Measurements from ENCODE around the gene LALBA. TPM values are rescaled to one million over a fixed set of nuclear protein-coding genes. Genes with fewer than 3 reads are reported as not detected.
A peak's percentile ranks its signal among the peaks of the same experiment; 100 is the strongest.

LALBA gene
- total RNA-seq (2014; rRNA removed; shearing (Covaris generic)): not detected in 2 replicates

GRCh38 chr12:48569946-48570345 lies at the start of gene LALBA:
Gene LALBA, minus strand, starts transcription at chr12:48570046. Its CDS starts 26 bp downstream, at chr12:48570020.
- Histone ChIP-seq H3K36me3 (replicated peaks; ENCODE audit: control insufficient read depth, insufficient read depth, low read length) (no peaks in the 10 kb centered on the region), H3K4me3 (ENCODE audit: insufficient read depth, low read depth, low read length) (no peak within 1 kb of the TSS), H3K27me3 (ENCODE audit: control insufficient read depth, insufficient read depth, low read length) (no peaks in the 10 kb centered on the region)
- DNase-seq: no peak

DNA sequence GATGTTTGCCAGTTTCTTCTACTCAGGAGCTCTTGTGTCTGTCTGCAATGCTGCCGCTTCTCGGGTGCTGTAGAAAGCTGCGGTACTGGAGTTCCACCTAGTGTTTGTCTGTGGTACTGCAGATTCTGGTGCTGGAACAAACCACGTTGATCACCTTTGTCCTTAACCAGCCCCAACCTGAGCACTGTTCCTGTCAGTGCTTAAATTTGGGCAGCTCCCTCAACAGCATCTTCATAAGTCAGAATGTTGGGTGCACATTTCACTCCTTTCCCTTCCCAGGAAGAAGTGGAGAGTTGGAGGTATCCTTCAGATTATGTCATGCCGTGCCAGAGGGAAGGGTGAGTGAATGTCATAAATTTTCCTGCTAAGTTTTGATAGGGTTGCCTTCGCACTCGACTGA lies 48.7 kb upstream of the LALBA start:
- peak; percentile 66 for DNase-seq
- H3K27me3 ChIP-seq (ENCODE audit: control insufficient read depth, insufficient read depth, low read length): no peaks in the 10 kb centered on the region
- no peak overlapping the region for H3K4me3 ChIP-seq (ENCODE audit: insufficient read depth, low read depth, low read length)
- H3K36me3 ChIP-seq (replicated peaks; ENCODE audit: control insufficient read depth, insufficient read depth, low read length): no peaks in the 10 kb centered on the region

- DNase-seq: no peak
- H3K36me3 ChIP-seq (replicated peaks; ENCODE audit: control insufficient read depth, insufficient read depth, low read length): no peaks in the 10 kb centered on the region
- no peak overlapping the region for H3K4me3 ChIP-seq (ENCODE audit: insufficient read depth, low read depth, low read length)
- no peaks in the 10 kb centered on the region for H3K27me3 ChIP-seq (ENCODE audit: control insufficient read depth, insufficient read depth, low read length)
Observed at GRCh38 chr12:48615681-48616080, 45.8 kb upstream of the LALBA start.

DNA sequence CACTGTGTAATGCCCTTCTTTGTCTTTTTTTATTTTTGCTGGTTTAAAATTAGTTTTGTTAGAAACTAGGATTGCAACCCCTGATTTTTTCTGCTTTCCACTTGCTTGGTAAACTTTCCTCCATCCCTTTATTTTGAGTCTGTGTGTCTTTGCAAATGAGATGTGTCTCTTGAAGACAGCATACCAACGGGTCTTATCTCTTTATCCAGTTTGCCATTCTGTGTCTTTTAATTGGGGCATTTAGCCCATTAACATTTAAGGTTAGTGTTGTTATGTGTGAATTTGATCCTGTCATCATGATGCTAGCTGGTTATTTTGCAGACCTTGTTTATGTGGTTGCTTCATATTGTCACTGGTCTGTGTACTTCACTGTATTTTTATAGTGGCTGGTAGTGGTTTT lies 43.5 kb upstream of the LALBA start:
- H3K36me3 ChIP-seq (replicated peaks; ENCODE audit: control insufficient read depth, insufficient read depth, low read length): no peaks in the 10 kb centered on the region
- H3K4me3 ChIP-seq (ENCODE audit: insufficient read depth, low read depth, low read length): no peak overlapping the region
- no peaks in the 10 kb centered on the region for H3K27me3 ChIP-seq (ENCODE audit: control insufficient read depth, insufficient read depth, low read length)
- no peak for DNase-seq

- Histone ChIP-seq H3K36me3 (replicated peaks; ENCODE audit: control insufficient read depth, insufficient read depth, low read length) (no peaks in the 10 kb centered on the region), H3K27me3 (ENCODE audit: control insufficient read depth, insufficient read depth, low read length) (no peaks in the 10 kb centered on the region), H3K4me3 (ENCODE audit: insufficient read depth, low read depth, low read length) (no peak overlapping the region)
- no peak for DNase-seq
Observed at GRCh38 chr12:48602192-48602989, 32.5 kb upstream of the LALBA start.

DNA sequence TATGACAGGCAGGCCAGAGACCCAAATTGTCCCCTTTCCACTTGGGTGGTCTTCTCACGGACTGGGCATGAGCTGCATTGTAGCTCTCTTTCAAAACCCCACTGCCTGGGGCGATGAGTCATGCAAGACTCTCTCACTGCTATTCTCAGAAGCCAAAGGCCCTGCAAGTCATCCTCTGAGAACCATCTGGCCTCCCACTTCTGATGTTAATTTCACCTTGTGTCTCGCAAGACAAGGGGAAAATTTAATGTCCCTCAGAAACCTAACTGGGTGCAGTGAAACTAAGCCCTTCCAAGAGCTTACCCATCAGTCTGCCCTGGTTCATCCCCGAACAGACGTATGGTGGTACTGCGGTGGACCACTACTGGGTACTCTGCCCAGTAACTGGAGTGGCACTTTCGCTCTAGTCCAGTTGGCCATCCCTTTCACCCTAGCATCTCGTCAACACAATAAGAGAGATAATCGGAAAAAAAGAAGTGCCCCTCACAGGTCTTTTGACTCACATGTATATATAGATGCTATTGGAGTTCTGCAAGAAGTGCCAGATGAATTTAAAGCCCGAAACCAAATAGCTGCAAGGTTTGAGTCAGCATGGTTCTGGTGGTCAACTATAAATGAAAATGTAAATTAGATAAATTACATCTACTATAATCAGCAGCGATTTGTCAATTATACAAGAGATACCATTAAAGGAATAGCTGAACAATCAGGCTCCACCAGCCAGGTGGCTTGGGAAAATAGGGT lies 31.3 kb upstream of the LALBA start:
- DNase-seq: peak; percentile 19

DNA sequence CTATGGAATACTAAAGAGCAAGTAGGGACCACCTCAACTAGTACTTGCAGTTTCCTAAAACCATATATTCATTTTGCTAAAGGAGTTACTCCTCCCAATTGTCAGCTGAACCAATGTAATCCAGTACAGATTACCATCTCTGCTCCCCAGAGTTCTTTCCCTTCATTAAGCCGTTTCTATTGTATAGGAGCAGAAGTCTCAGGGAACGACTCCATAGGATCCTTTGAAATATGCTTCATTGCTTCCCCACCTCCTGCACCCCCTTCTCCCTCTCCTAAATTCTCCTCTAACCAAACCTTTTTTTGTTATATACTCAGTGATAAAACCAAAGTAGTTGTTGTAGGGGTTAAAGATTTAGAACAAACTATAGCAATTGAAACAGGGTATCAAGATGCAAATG lies 30.7 kb upstream of the LALBA start:
- no peak for DNase-seq
- Histone ChIP-seq H3K36me3 (replicated peaks; ENCODE audit: control insufficient read depth, insufficient read depth, low read length) (no peaks in the 10 kb centered on the region), H3K4me3 (ENCODE audit: insufficient read depth, low read depth, low read length) (no peak overlapping the region), H3K27me3 (ENCODE audit: control insufficient read depth, insufficient read depth, low read length) (no peaks in the 10 kb centered on the region)

More for the DNA sequence above, 31.3 kb upstream of the LALBA start:
- Histone ChIP-seq H3K27me3 (ENCODE audit: control insufficient read depth, insufficient read depth, low read length) (no peaks in the 10 kb centered on the region), H3K36me3 (replicated peaks; ENCODE audit: control insufficient read depth, insufficient read depth, low read length) (no peaks in the 10 kb centered on the region), H3K4me3 (ENCODE audit: insufficient read depth, low read depth, low read length) (no peak overlapping the region)

DNA sequence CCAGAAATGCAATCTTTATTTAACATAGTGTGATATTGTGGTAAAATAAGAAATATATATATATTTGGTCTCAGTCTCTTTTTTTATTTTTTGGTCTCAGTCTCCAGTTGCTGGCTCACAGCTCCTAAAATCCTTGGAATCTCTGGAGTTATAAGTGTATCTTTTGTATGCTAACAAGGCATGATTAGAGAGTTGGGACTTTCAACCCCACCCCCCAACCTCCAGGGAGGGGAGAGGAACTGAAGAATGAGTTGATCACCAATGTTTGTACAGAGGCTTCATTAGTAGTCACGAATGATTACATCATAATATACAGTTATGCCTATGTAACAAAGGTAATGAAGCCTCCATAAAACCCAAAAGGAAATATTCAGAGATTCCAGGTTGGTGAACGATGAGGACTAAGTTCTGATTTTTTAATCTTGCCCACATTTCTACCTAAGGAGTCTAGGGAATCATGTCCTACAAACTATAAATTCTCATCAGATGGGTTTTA lies 22.8 kb upstream of the LALBA start:
- no peak for DNase-seq
- Histone ChIP-seq H3K4me3 (ENCODE audit: insufficient read depth, low read depth, low read length) (no peak overlapping the region), H3K27me3 (ENCODE audit: control insufficient read depth, insufficient read depth, low read length) (no peaks in the 10 kb centered on the region), H3K36me3 (replicated peaks; ENCODE audit: control insufficient read depth, insufficient read depth, low read length) (no peaks in the 10 kb centered on the region)

DNA sequence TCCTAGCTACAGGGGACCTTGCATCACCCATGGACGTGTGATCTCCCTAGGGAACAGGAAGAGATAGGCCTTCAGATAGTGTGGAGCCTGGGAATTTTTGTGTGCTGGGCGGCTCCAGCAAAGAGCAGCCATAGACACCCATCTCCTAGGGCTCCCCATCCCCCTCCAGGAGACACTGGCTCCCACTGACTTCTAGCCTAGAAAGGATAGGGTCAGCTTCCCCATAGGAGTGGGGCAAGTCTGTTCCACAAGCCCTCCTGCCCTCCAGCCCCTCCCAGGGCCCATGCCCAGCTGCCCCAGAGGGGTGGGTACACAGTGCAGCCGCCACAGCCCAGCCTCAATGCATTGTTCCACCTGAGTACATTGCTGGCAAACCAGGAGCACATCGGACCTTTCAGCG lies 16.5 kb upstream of the LALBA start:
- DNase-seq: peak; percentile 11
- no peaks in the 10 kb centered on the region for H3K27me3 ChIP-seq (ENCODE audit: control insufficient read depth, insufficient read depth, low read length)
- no peak overlapping the region for H3K4me3 ChIP-seq (ENCODE audit: insufficient read depth, low read depth, low read length)
- H3K36me3 ChIP-seq (replicated peaks; ENCODE audit: control insufficient read depth, insufficient read depth, low read length): no peaks in the 10 kb centered on the region

DNA sequence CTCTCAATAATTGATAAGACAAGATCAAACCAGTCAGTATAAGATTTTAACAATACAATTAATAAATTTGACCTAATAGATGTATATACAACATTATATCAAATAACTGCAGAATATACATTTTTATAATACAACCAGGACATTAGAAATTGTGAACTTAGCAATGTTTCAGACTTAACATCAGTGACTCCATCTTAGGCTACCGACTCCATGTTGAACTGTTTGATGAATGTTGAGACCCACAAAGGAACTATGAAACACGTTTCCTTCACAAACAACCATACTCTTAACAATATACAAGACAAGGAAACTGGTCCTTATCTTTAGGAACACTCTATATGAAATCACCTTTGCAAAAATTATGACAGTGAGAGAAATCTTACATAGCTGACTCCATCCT lies 13.9 kb upstream of the LALBA start:
- Histone ChIP-seq H3K27me3 (ENCODE audit: control insufficient read depth, insufficient read depth, low read length) (no peaks in the 10 kb centered on the region), H3K36me3 (replicated peaks; ENCODE audit: control insufficient read depth, insufficient read depth, low read length) (no peaks in the 10 kb centered on the region), H3K4me3 (ENCODE audit: insufficient read depth, low read depth, low read length) (no peak overlapping the region)
- no peak for DNase-seq

DNA sequence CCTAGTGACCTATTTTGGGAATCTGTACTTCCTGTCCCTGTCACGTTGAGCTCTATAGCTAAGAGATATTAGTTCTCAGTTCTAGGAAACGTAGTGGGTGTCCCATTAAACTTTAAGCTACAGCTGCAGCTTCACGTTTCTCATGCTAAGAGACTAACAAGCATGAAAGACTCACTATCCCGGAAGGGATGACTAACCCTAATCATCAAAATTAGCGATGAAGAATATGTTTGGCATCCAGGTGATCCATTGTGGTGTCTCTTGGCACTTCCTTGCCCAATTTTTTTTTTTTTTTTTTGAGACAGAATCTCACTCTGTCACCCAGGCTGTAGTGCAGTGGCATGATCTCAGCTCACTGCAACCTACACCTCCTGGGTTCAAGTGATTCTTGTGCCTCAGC lies 11.0 kb upstream of the LALBA start:
- H3K4me3 ChIP-seq (ENCODE audit: insufficient read depth, low read depth, low read length): no peak overlapping the region
- DNase-seq: no peak
- no peaks in the 10 kb centered on the region for H3K27me3 ChIP-seq (ENCODE audit: control insufficient read depth, insufficient read depth, low read length)
- no peaks in the 10 kb centered on the region for H3K36me3 ChIP-seq (replicated peaks; ENCODE audit: control insufficient read depth, insufficient read depth, low read length)

- DNase-seq: no peak
- Histone ChIP-seq H3K4me3 (ENCODE audit: insufficient read depth, low read depth, low read length) (no peak overlapping the region), H3K27me3 (ENCODE audit: control insufficient read depth, insufficient read depth, low read length) (no peaks in the 10 kb centered on the region), H3K36me3 (replicated peaks; ENCODE audit: control insufficient read depth, insufficient read depth, low read length) (no peaks in the 10 kb centered on the region)
Observed at GRCh38 chr12:48572326-48572725, 2.5 kb upstream of the LALBA start.

DNA sequence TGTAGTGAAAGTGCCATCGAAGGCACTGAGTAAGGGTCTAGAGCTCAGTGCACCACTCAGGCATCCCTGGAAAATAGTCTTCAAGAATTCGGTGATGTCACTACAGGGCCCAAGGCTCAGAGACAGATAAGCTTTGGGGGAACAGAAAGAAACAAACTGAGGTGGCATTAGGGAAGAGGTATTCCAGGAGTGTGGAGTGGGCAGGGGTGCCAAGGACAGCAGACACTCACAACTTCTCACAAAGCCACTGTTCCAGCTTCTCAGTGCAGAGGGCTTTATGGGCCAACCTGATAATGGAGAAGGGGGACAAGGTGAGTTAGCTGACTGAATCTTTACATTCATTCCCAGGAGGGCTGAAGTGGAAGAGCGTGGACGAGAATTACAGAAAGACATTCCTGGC lies 2.1 kb downstream of the LALBA start:
- DNase-seq: no peak

GRCh38 chr12:48557919-48558318 lies 11.9 kb downstream of the LALBA start:
- no peaks in the 10 kb centered on the region for H3K36me3 ChIP-seq (replicated peaks; ENCODE audit: control insufficient read depth, insufficient read depth, low read length)
- H3K4me3 ChIP-seq (ENCODE audit: insufficient read depth, low read depth, low read length): no peak overlapping the region
- no peaks in the 10 kb centered on the region for H3K27me3 ChIP-seq (ENCODE audit: control insufficient read depth, insufficient read depth, low read length)
- DNase-seq: no peak

More for the DNA sequence above, 2.1 kb downstream of the LALBA start:
- Histone ChIP-seq H3K4me3 (ENCODE audit: insufficient read depth, low read depth, low read length) (no peak overlapping the region), H3K27me3 (ENCODE audit: control insufficient read depth, insufficient read depth, low read length) (no peaks in the 10 kb centered on the region), H3K36me3 (replicated peaks; ENCODE audit: control insufficient read depth, insufficient read depth, low read length) (no peaks in the 10 kb centered on the region)

DNA sequence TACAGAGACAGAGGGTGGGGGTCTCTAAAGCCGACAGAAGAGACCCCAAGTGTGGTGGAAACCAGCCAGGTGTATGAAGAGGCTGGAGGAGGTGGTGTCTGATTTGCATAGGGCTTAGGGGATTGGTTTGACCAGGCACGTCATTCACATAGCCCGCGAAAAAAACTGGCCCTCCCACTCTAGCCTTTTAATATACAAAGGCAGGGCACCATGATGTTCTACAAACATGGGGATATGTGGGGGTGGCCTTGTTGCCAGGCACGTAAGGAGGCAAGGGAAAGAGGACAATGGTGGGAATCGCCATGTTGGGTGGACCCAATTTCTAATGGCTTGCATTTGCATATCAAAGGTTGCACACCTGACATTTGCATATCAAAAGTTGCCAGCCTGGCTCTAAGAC lies 13.2 kb downstream of the LALBA start:
- H3K4me3 ChIP-seq (ENCODE audit: insufficient read depth, low read depth, low read length): no peak overlapping the region
- H3K36me3 ChIP-seq (replicated peaks; ENCODE audit: control insufficient read depth, insufficient read depth, low read length): no peaks in the 10 kb centered on the region
- H3K27me3 ChIP-seq (ENCODE audit: control insufficient read depth, insufficient read depth, low read length): no peaks in the 10 kb centered on the region
- DNase-seq: no peak
